ENCODE results near the gene ZNF880. TPM values are rescaled to one million over a fixed set of nuclear protein-coding genes. Genes with fewer than 3 reads are reported as not detected.
A peak's percentile ranks its signal among the peaks of the same experiment; 100 is the strongest.

The ZNF880 gene
- total and polyA plus RNA-seq, 9 of the 15 experiments (the other 6 are each of a cell fraction or from before 2014, with no cell fraction given) = 0.15 to 1.9 (median 0.64) TPM; not detected in 1

DNA sequence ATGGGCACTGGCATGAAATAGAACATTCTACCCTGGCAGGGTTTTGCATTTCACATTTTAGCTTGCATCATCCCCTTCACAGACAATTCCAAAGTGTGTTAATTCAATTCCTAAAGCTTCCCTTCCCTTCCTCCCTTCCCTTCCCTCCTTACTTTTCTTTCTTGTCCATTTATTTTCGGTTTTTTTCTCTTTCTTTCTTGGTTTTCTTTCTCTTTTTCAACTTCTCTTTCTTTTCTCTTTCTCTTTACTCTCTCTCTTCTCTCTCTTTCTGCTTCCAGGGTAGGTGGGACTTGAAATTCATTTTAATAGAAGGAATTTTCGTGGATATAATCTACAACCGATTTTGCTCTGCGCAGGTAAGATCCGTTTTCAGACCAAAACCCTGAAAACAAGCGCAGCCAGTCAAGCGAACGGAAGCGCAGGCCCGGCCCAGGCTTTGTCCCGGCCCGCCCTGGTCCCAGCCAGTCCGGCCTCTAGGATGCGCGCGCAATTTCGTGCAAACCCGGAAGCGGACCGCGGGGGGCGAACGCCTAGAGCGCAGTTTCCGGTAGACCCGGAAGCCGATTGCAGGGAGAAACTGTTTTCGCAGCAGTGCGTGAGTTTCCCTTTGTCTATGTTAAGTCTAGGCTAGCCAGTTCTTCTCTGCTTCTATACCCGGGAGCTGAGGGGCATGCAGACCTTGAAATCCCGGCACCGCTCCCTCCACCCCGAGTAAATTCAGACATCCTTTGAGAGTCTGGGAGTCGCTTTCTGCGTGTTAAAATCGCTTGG, 27.8 kb downstream of the ZNF880 start, which contains the start of gene ZNF528 (continued):
- TF ChIP-seq, protein P1, sequence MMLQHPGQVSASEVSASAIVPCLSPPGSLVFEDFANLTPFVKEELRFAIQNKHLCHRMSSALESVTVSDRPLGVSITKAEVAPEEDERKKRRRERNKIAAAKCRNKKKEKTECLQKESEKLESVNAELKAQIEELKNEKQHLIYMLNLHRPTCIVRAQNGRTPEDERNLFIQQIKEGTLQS (IDR thresholded peaks at IDR 0.05) = no peak
- TF ChIP-seq, protein P1 (CRISPR knock-in tag; conservative IDR thresholded peaks at IDR 0.05) = no peak
- TF ChIP-seq SMARCE1 (IDR thresholded peaks at IDR 0.05) (no peak), NFXL1 (CRISPR knock-in tag; IDR thresholded peaks at IDR 0.05) (no peak), NUFIP1 (IDR thresholded peaks at IDR 0.05; ENCODE audit: partially characterized antibody) (no peak), SP1 (CRISPR knock-in tag; IDR thresholded peaks at IDR 0.05) (no peak), IRF2 (CRISPR knock-in tag; IDR thresholded peaks at IDR 0.05) (no peak), ZNF431 (CRISPR knock-in tag; IDR thresholded peaks at IDR 0.05) (no peak), SREBF2 (CRISPR knock-in tag; IDR thresholded peaks at IDR 0.05) (no peak), KLF16 (IDR thresholded peaks at IDR 0.05) (no peak), PHF8 (IDR thresholded peaks at IDR 0.05; ENCODE audit: borderline replicate concordance, low read length) (peak; percentile 61), BRD9 (IDR thresholded peaks at IDR 0.05; ENCODE audit: low read depth, partially characterized antibody) (no peak), ESRRB (CRISPR knock-in tag; IDR thresholded peaks at IDR 0.05; ENCODE audit: borderline replicate concordance) (no peak), HMG20A (CRISPR knock-in tag; conservative IDR thresholded peaks at IDR 0.05) (no peak), PRMT5 (CRISPR knock-in tag; IDR thresholded peaks at IDR 0.05) (no peak), SAFB (IDR thresholded peaks at IDR 0.05; ENCODE audit: borderline replicate concordance, low read depth, low read length) (no peak), HNRNPK (IDR thresholded peaks at IDR 0.05; ENCODE audit: low read depth, low read length, poor library complexity, severe bottlenecking) (no peak), CBFA2T2 (conservative IDR thresholded peaks at IDR 0.05) (no peak)
